Activated naive CD8-positive, alpha-beta T cell treated with anti-CD3 and anti-CD28 coated beads for 36 hours (primary cell): ENCODE measurements around the gene TSPAN15. TPM values are rescaled to one million over a fixed set of nuclear protein-coding genes. Genes with fewer than 3 reads are reported as not detected.
"Not testable (repeated sequence)": the region's sequence is repeated elsewhere in the genome, so short reads cannot be mapped to it uniquely, and the experiment has no call there.

Experiments used
- DNase-seq: peaks from one replicate; pipeline ENCODE4 v3.0.0; 2021
- H3K27ac Mint-ChIP-seq: one replicate; pipeline ENCODE4 v1.8.0; 2022; ENCODE audit warnings: mild to moderate bottlenecking, moderate library complexity, mixed read lengths
- H3K27me3 Mint-ChIP-seq: one replicate; pipeline ENCODE4 v1.8.0; 2022; ENCODE audit warnings: mild to moderate bottlenecking, mixed read lengths
- H3K36me3 Mint-ChIP-seq: one replicate; pipeline ENCODE4 v1.8.0; 2021; ENCODE audit warnings: mild to moderate bottlenecking, mixed read lengths
- H3K4me1 Mint-ChIP-seq: one replicate; pipeline ENCODE4 v1.8.0; 2021; ENCODE audit warnings: mixed read lengths
- H3K4me3 Mint-ChIP-seq: one replicate; pipeline ENCODE4 v1.8.0; 2022; ENCODE audit warnings: mild to moderate bottlenecking, moderate library complexity, mixed read lengths
- H3K9me3 Mint-ChIP-seq: one replicate; pipeline ENCODE4 v1.8.0; 2022; ENCODE audit warnings: mixed read lengths
- total RNA-seq, 2 experiments: library from RNA; stranded (reverse); gene quantifications; one replicate each; pipeline ENCODE4 v1.2.3, GENCODE V29; 2021

The TSPAN15 gene
- total RNA-seq, 2 experiments from 2014 or later = 0.60 to 0.66 TPM

- H3K36me3 Mint-ChIP-seq = peaks cover 1% of the 10 kb centered on the region
- no peaks in the 10 kb centered on the region for H3K4me1 Mint-ChIP-seq
- peaks cover 8% of the 10 kb centered on the region for H3K27me3 Mint-ChIP-seq
- no peak overlapping the region for H3K27ac Mint-ChIP-seq
- no peak overlapping the region for H3K4me3 Mint-ChIP-seq
- DNase-seq = no peak
- H3K9me3 Mint-ChIP-seq = peaks cover 4% of the 10 kb centered on the region
Measured at GRCh38 chr10:69533658-69534057, 82.4 kb downstream of the TSPAN15 start.

GRCh38 chr10:69536521-69536920, 85.3 kb downstream of the TSPAN15 start:
- peaks cover 12% of the 10 kb centered on the region for H3K9me3 Mint-ChIP-seq
- not testable (repeated sequence) for H3K4me3 Mint-ChIP-seq, DNase-seq, H3K36me3 Mint-ChIP-seq, H3K4me1 Mint-ChIP-seq, H3K27me3 Mint-ChIP-seq, H3K27ac Mint-ChIP-seq

GRCh38 chr10:69537449-69537848, 86.2 kb downstream of the TSPAN15 start:
- Mint-ChIP-seq H3K27ac (no peak overlapping the region), H3K9me3 (peaks cover 15% of the 10 kb centered on the region), H3K4me3 (no peak overlapping the region), H3K36me3 (peaks cover 1% of the 10 kb centered on the region), H3K27me3 (no peaks in the 10 kb centered on the region), H3K4me1 (no peaks in the 10 kb centered on the region)
- DNase-seq = no peak

DNA sequence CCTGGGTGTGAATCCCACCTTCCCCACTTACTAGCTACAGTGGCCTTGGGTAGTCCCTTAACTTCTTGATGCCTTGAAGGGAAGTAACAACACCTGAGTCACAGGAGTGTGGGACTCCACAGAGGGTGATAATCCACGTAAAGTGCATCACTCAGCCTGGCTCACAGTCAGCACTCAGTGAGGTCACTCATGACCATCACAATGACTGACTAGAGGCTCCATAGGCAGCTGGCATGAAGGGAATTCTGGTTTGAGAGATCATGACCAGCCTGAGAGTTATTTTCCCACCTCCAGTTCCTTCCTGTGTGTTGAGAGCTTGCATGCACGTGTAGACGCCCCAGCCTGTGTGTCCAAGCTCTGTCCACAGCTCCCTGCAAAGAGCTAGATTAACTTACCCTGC, 87.2 kb downstream of the TSPAN15 start:
- peaks cover 1% of the 10 kb centered on the region for H3K36me3 Mint-ChIP-seq
- no peaks in the 10 kb centered on the region for H3K4me1 Mint-ChIP-seq
- H3K9me3 Mint-ChIP-seq = peaks cover 15% of the 10 kb centered on the region
- no peak overlapping the region for H3K4me3 Mint-ChIP-seq
- no peak overlapping the region for H3K27ac Mint-ChIP-seq
- no peak for DNase-seq
- no peaks in the 10 kb centered on the region for H3K27me3 Mint-ChIP-seq

- H3K4me1 Mint-ChIP-seq = no peaks in the 10 kb centered on the region
- DNase-seq = no peak
- H3K27me3 Mint-ChIP-seq = no peaks in the 10 kb centered on the region
- no peak overlapping the region for H3K27ac Mint-ChIP-seq
- H3K36me3 Mint-ChIP-seq = peaks cover 1% of the 10 kb centered on the region
- H3K9me3 Mint-ChIP-seq = peaks cover 11% of the 10 kb centered on the region
- H3K4me3 Mint-ChIP-seq = no peak overlapping the region
Measured at GRCh38 chr10:69541463-69541862, 90.2 kb downstream of the TSPAN15 start.

DNA sequence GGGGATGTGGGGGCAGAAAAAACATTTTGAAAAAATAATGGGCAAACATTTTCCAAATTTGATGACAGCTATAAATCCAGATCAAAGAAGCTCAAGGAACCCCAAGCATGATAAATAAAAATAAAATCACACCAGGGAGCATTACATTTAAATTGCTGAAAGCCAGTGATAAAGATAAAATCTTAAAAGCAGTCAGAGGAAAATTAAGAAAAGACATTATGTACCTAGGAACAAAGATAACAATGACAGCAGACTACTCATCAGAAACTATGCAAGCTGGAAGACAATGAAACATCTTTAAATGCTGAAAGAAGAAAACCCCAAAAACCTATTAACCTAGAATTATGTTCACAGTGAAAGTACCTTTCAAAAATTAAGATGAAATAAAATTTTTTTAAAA, 98.7 kb downstream of the TSPAN15 start:
- H3K4me1 Mint-ChIP-seq = no peaks in the 10 kb centered on the region
- DNase-seq = no peak
- H3K36me3 Mint-ChIP-seq = peaks cover 4% of the 10 kb centered on the region
- H3K27me3 Mint-ChIP-seq = peaks cover 6% of the 10 kb centered on the region
- H3K4me3 Mint-ChIP-seq = no peak overlapping the region
- no peak overlapping the region for H3K27ac Mint-ChIP-seq
- peaks cover 18% of the 10 kb centered on the region for H3K9me3 Mint-ChIP-seq

DNA sequence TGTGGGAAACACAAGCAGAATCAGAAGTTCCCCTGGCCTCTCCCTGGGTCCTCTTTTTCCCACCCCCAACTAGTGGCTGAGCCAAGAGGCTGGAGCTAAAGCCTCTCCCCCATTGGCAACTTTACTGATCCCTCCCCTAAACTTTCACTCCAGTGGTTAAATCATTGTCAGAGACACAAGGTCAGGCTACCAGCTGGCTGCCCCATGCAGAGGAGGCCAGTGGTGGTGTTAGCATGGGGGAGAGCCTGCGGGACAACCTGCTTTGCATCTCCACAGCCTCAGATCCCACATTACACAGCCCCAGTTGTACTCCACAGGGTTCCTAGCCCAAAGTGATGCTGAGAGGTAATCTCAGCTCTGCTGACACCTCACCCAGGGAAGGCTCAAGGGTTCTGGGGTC, 101.0 kb downstream of the TSPAN15 start:
- Mint-ChIP-seq H3K36me3 (peaks cover 4% of the 10 kb centered on the region), H3K4me1 (no peaks in the 10 kb centered on the region), H3K9me3 (peaks cover 18% of the 10 kb centered on the region), H3K27me3 (peaks cover 6% of the 10 kb centered on the region), H3K4me3 (no peak overlapping the region), H3K27ac (no peak overlapping the region)
- no peak for DNase-seq

- peaks cover 6% of the 10 kb centered on the region for H3K27me3 Mint-ChIP-seq
- no peak for DNase-seq
- peaks cover 18% of the 10 kb centered on the region for H3K9me3 Mint-ChIP-seq
- H3K4me3 Mint-ChIP-seq = no peak overlapping the region
- H3K36me3 Mint-ChIP-seq = peaks cover 4% of the 10 kb centered on the region
- no peak overlapping the region for H3K27ac Mint-ChIP-seq
- peaks cover 3% of the 10 kb centered on the region for H3K4me1 Mint-ChIP-seq
Measured at GRCh38 chr10:69553328-69553727, 102.1 kb downstream of the TSPAN15 start.

- no peak overlapping the region for H3K4me3 Mint-ChIP-seq
- no peak overlapping the region for H3K27ac Mint-ChIP-seq
- H3K36me3 Mint-ChIP-seq = peaks cover 2% of the 10 kb centered on the region
Measured at GRCh38 chr10:69554611-69555010, 103.3 kb downstream of the TSPAN15 start.

More at GRCh38 chr10:69554611-69555010, 103.3 kb downstream of the TSPAN15 start:
- peaks cover 7% of the 10 kb centered on the region for H3K4me1 Mint-ChIP-seq
- no peak for DNase-seq
- H3K9me3 Mint-ChIP-seq = peaks cover 10% of the 10 kb centered on the region
- peaks cover 6% of the 10 kb centered on the region for H3K27me3 Mint-ChIP-seq

Other genes with a start within 250 kb of the TSPAN15 start
- under 1 TPM in 1 of 2 experiments, not detected in 1; 0.28 TPM for gene HKDC1, start 231.1 kb upstream of the TSPAN15 start, total RNA-seq
- gene HK1, start 173.0 kb upstream of the TSPAN15 start, total RNA-seq = 100 to 1,000 TPM; 236 to 244 TPM
- gene TACR2, start 34.5 kb upstream of the TSPAN15 start, total RNA-seq = not detected
- under 1 TPM; 0.20 to 0.21 TPM for gene NEUROG3, start 122.0 kb downstream of the TSPAN15 start, total RNA-seq
- 1 to 10 TPM; 9.9 TPM for gene FAM241B, start 178.8 kb downstream of the TSPAN15 start, total RNA-seq